Fibroblast of the conjunctiva (primary cell): ENCODE data around the gene VEZT.
"Not testable (repeated sequence)": the region's sequence is repeated elsewhere in the genome, so short reads cannot be mapped to it uniquely, and the experiment has no call there.

ENCODE experiments used
- DNase-seq: peaks from one replicate; pipeline ENCODE4 v3.0.0-alpha.2; 2010; ENCODE audit warnings: low read depth

VEZT gene

GRCh38 chr12:95224202-95225170 lies 6.9 kb downstream of the VEZT start:
- no peak for DNase-seq

GRCh38 chr12:95225645-95226212 lies 8.1 kb downstream of the VEZT start:
- DNase-seq, result no peak

DNA sequence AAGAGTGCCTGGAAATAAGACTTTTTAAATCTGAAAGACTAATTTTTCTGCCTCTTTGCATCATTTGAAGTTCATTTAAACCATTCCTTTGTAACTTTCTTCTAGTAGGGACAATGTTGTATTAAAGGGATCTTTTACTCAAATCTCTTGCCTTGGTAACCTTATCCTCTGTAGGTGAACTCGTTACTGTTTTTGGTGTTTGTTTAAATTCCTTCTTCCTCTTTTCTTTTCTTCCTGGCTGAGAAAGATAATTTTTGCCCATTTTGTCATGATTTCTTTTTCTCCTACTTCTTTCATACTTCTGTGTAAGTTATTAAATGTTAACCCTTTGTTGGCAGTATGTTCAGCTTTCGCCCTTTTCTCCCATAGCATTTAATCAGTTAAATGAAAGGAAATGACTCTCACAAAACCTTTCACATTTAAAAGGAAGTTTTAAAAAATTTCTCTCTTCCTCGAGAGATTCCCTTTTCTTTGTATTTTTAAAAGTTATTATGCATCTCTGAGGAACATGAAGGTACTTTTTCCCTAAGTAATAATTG lies 10.3 kb downstream of the VEZT start:
- DNase-seq, result no peak

DNA sequence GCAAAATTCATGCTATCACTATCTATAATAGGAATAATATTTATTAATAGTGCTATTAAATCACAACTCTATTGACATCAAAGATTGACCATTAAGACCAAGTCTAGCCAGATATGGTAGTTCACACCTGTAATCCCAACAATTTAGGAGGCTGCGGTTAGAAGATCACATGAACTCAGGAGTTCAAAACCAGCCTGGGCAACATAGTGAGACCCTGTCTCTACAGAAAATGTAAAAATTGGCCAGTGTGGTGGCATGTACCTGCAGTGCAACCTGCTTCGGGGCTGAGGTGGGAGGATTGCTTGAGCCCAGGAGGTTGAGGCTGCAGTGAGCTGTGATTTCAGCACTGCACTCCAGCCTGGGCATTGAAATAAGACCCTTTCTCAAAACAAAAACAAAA lies 11.0 kb downstream of the VEZT start:
- no peak for DNase-seq

DNA sequence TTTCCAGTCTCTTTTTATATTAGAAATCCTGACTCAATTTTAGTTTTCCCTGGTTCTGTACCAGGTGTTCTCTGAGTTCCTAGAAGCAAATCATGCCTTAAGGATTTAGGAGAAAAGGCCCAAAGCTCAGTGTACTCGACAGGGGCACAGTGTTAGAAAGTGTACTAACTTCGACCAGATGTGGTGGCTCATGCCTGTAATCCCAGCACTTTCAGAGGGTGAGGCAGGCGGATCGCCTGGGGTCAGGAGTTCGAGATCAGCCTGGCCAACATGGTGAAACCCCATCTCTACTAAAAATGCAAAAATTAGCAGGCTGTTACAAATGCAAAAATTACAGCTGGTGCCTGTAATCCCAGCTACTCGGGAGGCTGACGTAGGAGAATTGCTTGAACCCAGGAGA lies 12.0 kb downstream of the VEZT start:
- DNase-seq, result no peak

GRCh38 chr12:95230313-95230712 lies 12.7 kb downstream of the VEZT start:
- no peak for DNase-seq

- no peak for DNase-seq
Measured at GRCh38 chr12:95231190-95231589, 13.6 kb downstream of the VEZT start.

GRCh38 chr12:95234187-95234586 lies 16.6 kb downstream of the VEZT start:
- not testable (repeated sequence) for DNase-seq

DNA sequence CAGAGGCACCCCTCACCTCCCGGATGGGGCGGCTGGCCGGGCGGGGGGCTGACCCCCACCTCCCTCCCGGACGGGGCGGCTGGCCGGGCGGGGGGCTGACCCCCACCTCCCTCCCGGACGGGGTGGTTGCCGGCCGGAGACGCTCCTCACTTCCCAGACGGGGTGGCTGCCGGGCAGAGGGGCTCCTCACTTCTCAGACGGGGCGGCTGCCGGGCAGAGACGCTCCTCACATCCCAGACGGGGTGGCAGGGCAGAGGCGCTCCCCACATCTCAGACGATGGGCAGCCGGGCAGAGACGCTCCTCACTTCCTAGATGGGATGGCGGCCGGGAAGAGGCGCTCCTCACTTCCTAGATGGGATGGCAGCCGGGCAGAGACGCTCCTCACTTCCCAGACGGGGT lies 18.0 kb downstream of the VEZT start:
- not testable (repeated sequence) for DNase-seq

DNA sequence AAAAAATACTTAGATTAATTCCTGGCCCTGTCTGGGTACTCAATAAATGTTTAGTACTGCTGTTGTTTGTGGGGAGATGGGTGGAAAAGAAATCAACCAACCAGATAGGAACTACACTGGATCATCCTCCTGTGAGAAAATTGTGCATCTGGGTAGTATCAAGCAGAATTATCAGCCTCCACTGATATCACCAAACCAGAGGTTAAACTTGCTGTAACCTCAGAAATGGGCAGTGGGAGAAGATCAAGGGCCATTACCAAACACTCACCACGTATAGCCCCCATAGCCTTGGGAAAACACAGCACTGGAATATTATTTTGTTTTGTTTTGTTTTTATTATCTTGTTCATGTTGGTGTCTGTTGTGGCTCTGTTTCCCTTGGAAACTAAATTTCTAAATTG lies 19.7 kb downstream of the VEZT start:
- no peak for DNase-seq

DNA sequence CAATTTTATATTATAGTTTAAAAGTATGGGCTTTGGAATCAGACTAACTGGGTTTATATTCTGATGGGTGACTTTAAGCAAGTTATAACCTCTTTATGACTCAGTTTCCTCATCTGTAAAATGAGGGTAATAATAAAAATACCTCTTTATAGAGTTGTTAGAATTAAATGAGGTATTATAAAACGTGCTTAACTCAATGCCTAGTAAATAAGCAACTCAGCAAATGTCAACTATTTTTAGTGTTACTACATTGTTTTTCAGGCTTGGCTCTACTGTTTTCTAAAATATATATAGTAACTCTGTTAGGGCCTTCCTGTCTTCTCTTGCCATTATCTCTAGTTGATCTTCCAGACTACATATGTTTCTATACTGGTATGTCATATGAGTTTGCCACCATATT lies 20.5 kb downstream of the VEZT start:
- no peak for DNase-seq

DNA sequence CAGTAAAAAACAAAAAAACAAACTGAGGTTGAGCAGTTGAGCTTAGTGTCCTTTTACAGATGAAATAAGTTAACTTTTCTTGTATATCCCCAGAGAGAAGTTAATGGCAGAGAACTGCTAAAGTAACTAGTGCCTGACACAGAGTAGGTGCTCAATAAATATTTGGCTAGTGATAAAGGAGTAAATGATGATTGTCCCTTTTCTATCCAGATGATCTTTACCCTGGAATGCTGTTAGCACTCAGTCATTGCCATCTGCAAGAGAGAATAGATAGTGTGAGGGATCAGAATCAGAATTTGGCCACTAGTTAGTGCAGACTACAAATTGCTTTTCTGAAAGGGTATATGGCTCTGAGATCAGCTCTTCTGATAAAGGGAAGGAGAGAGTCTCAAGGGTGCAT lies 21.6 kb downstream of the VEZT start:
- DNase-seq, result no peak

- not testable (repeated sequence) for DNase-seq
Measured at GRCh38 chr12:95239835-95240234, 22.2 kb downstream of the VEZT start.

DNA sequence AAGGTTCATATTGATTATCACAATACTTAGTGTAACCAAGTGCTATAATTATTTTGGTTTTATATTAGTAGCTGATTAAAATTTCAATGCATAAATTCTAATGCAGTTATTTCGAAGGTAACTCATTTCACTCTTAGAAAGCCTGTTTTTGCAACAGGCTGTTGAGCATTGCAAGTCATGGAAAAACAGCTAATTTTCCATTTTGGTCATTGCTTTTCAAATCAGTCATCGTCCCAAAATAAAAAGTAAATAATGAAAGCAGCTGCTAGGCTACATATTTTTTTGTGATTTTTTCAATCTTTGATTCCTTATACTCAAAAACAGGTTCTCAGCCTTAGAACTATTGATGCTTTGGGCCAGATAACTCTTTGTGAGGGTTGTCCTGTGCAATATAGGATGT lies 22.9 kb downstream of the VEZT start:
- no peak for DNase-seq

DNA sequence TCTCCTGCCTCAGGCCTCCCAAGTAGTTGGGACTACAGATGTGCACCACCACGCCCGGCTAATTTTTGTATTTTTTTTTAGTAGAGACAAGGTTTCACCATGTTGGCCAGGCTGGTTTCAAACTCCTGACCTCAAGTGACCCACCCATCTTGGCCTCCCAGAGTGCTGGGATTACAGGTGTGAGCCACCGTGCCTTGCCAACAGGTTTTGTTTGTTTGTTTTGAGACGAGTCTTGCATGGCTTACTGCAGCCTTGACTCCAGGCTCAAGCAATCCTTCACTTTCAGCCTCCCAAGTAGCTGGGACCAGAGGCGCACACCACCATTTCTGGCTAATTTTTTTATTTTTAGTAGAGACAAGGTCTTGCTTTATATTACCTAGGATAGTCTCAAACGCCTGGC lies 23.5 kb downstream of the VEZT start:
- not testable (repeated sequence) for DNase-seq

DNA sequence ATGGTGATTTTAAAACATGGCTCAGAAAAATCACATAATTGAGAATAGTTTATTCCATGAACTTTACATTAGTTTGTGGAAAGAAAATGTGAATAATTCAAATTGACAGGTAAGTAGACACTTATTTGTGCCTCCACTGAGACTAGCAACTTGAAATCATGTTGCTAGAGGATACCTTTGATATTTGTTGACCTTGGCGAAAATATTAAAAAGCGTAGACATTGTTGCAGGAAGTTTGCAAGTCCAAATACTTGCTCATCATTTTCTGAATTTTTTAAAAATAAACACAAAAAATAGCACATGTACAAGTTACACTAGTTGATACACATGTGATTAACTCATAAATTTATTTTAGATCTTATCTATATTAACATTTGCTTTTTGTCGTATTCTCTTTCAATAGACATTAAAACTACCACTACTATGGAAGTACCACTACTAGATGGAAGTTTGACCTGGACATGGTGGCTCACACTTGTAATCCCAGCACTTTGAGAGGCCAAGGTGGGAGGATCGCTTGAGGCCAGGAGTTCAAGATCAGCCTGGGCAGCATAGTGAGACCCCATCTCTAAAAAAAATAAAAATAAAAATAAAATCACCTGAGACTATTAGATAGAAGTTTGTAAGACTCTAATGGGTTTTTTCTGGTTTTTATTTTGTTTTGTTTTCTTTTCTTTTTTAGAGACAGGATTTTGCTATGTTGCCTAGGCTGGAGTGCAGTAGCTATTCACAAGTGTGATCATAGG lies 24.3 kb downstream of the VEZT start:
- DNase-seq, result no peak

GRCh38 chr12:95243497-95244183 lies 26.0 kb downstream of the VEZT start:
- DNase-seq, result no peak

GRCh38 chr12:95244350-95244749 lies 26.7 kb downstream of the VEZT start:
- DNase-seq, result no peak

DNA sequence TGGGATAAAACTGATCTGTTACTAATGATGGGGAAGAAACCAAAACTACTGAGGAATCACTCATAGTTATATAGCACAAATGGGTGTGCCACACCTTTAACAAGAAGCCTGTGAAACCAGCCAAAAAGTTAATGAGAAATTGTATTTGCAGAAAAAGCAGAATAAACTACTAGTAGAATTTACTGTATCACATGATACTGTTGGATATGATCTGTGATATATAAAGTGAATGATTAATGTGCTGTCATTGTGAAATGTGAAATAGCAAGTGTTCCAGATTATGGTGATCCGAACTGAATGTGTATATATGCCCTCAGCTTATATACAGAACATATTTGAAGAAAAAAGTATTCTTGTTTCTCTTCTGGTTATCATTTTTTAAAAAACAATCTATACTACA lies 30.5 kb downstream of the VEZT start:
- no peak for DNase-seq

- DNase-seq, result no peak
Measured at GRCh38 chr12:95248604-95249360, 31.2 kb downstream of the VEZT start.

DNA sequence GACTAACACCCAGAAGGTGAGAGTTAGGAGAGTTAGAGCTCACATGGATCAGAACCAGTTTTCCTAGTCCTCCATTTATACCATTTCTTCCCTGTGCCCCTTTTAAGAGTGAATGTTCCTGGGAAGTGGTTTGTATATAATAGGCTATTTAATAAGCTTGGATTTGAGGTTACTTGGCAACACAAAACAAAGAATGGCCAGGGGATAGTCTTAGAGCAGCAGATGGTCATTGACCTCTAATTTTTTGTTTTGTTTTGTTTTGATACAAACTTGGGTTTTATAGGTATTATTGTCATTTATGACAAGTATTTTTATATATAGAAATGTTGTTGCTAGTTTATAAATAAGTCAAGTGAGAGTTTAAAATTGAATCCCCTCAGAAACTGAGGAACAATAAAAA lies 35.8 kb downstream of the VEZT start:
- no peak for DNase-seq
